GM12872 (cell line): ENCODE results near the gene IGF1R.

Experiments used
- TF ChIP-seq, protein P1 (sequence below): IDR thresholded peaks from 3 replicates; pipeline ENCODE4 v1.5.1; 2011; ENCODE audit warnings: low read depth, mild to moderate bottlenecking, low read length, moderate library complexity; ENCODE audit not compliant: insufficient read depth

Gene IGF1R

DNA sequence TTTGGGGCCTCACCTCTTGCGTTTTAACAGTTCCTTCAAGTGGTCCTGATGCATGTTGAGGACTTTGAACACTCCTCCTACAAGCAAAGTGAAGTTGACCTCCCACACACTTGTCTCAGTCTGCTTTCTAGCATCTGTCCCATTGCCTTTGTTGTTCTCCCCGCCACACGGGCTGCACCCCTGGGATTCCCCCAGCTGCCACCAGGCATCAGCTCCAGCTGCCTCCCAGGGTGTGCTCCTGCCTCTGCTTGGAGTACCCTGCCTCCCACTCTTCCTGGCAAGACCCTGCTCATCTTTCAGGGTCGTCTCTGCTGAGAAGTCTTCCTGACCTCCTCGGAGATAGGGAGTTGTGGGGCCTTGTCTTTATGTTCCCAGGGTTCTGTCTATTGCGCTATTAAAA lies 52.2 kb downstream of the IGF1R start:
- TF ChIP-seq, protein P1, sequence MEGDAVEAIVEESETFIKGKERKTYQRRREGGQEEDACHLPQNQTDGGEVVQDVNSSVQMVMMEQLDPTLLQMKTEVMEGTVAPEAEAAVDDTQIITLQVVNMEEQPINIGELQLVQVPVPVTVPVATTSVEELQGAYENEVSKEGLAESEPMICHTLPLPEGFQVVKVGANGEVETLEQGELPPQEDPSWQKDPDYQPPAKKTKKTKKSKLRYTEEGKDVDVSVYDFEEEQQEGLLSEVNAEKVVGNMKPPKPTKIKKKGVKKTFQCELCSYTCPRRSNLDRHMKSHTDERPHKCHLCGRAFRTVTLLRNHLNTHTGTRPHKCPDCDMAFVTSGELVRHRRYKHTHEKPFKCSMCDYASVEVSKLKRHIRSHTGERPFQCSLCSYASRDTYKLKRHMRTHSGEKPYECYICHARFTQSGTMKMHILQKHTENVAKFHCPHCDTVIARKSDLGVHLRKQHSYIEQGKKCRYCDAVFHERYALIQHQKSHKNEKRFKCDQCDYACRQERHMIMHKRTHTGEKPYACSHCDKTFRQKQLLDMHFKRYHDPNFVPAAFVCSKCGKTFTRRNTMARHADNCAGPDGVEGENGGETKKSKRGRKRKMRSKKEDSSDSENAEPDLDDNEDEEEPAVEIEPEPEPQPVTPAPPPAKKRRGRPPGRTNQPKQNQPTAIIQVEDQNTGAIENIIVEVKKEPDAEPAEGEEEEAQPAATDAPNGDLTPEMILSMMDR = no peak

DNA sequence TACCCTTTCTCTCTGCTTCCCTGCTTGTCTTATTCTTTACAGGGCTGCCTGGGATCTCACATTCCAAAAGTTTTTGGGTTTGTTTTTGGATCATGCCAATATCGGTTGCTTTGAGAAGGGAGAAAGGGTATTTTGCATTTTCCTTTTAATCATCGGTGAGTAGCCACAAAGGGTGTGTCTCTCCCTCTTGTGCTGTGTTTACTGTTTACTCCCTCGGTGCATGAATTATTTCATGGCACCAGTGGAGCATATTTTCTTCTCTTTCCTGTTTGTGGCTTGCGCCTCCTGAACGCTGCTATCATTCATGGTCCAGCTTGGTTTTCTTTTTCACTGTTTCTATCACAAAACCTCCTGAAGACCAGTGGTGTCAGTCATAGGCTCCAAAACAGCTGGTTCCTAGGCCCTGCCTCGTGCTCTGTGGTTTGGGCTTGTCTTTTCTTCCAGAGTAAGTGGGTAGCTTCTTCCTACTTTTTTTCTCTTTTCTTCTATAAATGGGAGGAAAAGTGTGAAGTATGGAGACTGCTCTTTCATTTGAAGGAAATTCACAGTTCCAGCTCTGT lies 54.9 kb downstream of the IGF1R start:
- TF ChIP-seq, protein P1 = no peak

DNA sequence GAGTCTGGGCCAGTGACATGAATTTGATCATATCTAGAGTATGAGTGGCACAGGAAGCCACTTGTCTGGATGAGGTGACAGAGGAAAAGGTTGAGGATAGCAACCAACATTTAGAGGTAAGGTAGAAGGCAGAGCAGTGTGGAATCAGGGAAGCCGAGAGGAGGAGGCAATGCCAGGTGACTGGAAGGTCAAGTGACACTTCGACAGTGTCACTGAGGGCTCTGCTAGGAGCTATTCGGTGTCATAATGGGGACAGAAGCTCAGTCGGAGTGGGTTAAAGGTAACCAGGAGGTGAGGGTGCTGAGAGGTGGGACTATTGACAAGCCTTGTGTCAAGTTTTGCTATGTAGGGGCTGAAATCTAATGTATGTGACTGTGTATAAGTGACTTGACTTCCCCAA lies 56.7 kb downstream of the IGF1R start:
- TF ChIP-seq, protein P1 = no peak

DNA sequence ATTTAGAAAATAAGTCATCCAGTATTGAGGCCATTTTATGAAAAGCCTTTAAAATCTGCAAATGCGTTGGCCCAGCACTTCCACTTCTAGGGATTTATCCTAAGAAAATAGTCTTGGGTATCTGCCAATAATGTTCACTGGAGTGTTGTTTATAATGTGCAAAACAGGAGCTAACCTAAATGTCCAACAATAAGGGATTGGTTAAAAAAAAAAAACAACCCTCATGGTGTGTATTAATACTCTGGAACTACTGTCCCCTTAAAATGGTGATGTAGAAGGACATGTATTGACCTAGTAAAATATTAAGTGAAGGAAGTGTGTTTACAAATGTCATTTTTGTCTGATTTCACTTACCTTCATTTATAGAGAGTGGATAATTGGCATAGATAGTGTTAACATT lies 58.0 kb downstream of the IGF1R start:
- TF ChIP-seq, protein P1 = no peak

DNA sequence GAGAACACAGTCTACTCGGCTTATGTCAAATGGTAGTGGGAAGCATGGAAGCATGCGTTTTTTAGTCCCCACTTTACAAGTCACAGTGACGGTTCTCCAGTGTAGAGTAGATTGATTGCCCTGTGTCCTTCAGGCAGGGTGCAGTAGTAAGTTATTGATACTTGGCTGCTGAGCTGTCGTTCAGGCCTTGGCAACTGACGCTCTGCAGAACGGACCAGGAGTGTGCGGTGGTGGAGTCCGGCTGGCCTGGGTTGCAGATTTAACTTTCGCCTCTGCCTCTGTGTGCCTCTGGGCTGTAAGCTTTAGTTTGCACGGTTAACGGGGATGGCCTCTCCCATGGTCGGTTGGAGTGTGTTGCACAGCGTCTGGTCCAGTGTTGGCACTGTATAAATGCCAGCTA lies 58.6 kb downstream of the IGF1R start:
- TF ChIP-seq, protein P1 = no peak

DNA sequence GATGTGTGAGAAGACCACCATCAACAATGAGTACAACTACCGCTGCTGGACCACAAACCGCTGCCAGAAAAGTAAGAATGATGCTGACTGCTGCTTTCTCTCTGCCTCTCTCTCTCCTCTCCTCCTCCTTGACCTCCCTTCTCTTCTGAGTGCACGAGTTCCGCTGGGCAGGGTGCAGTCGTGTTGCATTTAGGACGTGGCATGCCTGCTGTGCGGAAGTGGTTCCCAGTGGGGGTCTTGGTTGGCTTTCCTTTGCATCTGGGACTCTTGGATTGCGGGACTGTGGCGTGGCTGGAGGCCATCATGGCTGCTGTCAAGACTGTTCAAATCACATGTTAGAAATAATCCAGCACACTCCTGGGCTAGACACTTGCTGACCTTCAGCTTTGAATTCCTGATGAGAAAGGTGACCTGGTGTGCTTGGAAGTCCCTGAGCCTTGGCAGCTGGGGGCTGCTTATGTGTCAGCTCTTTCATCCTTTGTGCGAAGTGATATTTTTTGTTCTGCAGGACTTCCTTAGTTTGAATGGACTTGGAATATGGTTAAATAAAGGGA lies 59.8 kb downstream of the IGF1R start:
- TF ChIP-seq, protein P1 = no peak

DNA sequence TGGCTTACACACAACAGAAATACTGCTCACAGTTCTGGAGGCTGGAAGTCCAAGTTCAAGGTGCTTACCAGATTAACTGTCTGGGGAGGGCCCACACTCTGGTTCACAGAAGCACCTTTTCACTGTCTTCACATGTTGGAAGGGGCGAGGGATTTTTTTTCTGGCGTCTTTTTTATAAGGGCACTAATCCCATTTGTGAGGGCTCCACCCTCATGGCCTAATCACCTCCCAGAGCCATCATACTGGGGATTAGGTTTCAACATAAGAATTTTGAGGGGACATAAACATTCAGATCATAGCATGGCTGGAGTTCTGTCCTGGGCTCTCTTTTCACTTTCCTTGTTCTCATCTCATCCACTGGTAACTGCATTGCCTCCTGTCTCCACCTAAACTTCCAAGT lies 63.5 kb downstream of the IGF1R start:
- TF ChIP-seq, protein P1 = no peak
